ENCODE data around the gene BANK1.
"Not testable (repeated sequence)": the region's sequence is repeated elsewhere in the genome, so short reads cannot be mapped to it uniquely, and the experiment has no call there.

BANK1 gene

GRCh38 chr4:101905527-101905926 is 115.0 kb downstream of the BANK1 start:
- not testable (repeated sequence) for DNase-seq

GRCh38 chr4:101910786-101911373 is 120.3 kb downstream of the BANK1 start:
- no peak for DNase-seq

GRCh38 chr4:101911616-101912015 is 121.1 kb downstream of the BANK1 start:
- DNase-seq, result no peak

GRCh38 chr4:101914761-101915160 is 124.2 kb downstream of the BANK1 start:
- DNase-seq, result no peak

GRCh38 chr4:101919373-101919977 is 128.9 kb downstream of the BANK1 start:
- no peak for DNase-seq

GRCh38 chr4:101921370-101921769 is 130.8 kb downstream of the BANK1 start:
- DNase-seq, result no peak

GRCh38 chr4:101931619-101932018 is 141.1 kb downstream of the BANK1 start:
- no peak for DNase-seq

- DNase-seq, result no peak
Measured at GRCh38 chr4:101933855-101934254, 143.3 kb downstream of the BANK1 start.

GRCh38 chr4:101938836-101939235 is 148.3 kb downstream of the BANK1 start:
- DNase-seq, result no peak

GRCh38 chr4:101941816-101942358 is 151.4 kb downstream of the BANK1 start:
- DNase-seq, result no peak

- no peak for DNase-seq
Measured at GRCh38 chr4:101942891-101943290, 152.4 kb downstream of the BANK1 start.

GRCh38 chr4:101944649-101945048 is 154.1 kb downstream of the BANK1 start:
- no peak for DNase-seq

GRCh38 chr4:101948055-101948454 is 157.5 kb downstream of the BANK1 start:
- no peak for DNase-seq

- no peak for DNase-seq
Measured at GRCh38 chr4:101948951-101949350, 158.4 kb downstream of the BANK1 start.

- no peak for DNase-seq
Measured at GRCh38 chr4:101950258-101950979, 159.9 kb downstream of the BANK1 start.

GRCh38 chr4:101952985-101953384 is 162.5 kb downstream of the BANK1 start:
- no peak for DNase-seq

- no peak for DNase-seq
Measured at GRCh38 chr4:101953949-101954348, 163.4 kb downstream of the BANK1 start.

GRCh38 chr4:101954351-101954750 is 163.8 kb downstream of the BANK1 start:
- no peak for DNase-seq

GRCh38 chr4:101954975-101955678 is 164.6 kb downstream of the BANK1 start:
- DNase-seq, result no peak

GRCh38 chr4:101956068-101956825 is 165.7 kb downstream of the BANK1 start:
- DNase-seq, result no peak

GRCh38 chr4:101958547-101958946 is 168.0 kb downstream of the BANK1 start:
- DNase-seq, result no peak

GRCh38 chr4:101960431-101960830 is 169.9 kb downstream of the BANK1 start:
- no peak for DNase-seq

- DNase-seq, result no peak
Measured at GRCh38 chr4:101961144-101961543, 170.6 kb downstream of the BANK1 start.

All from T-helper 1 cell (primary cell).